A673 (cell line): ENCODE measurements around the gene CHST12. TPM values are rescaled to one million over a fixed set of nuclear protein-coding genes. Genes with fewer than 3 reads are reported as not detected.
"Not testable (repeated sequence)": the region's sequence is repeated elsewhere in the genome, so short reads cannot be mapped to it uniquely, and the experiment has no call there.

ENCODE experiments used
- BruUV-seq: library from RNA; stranded (reverse); fragments of 400-500 nt; replicated peaks from 2 replicates; lab custom pipeline; 2021; lab: Mats Ljungman, UMichigan
- CTCF ChIA-PET: fragments of 300-600 bp; sonication (Branson Sonifier 250); formaldehyde crosslinking; loops from one replicate; lab custom pipeline; 2022; ENCODE audit warnings: antibody characterized with exemption; lab: Charles Lee
- POLR2A ChIA-PET: fragments of 300-600 bp; sonication (Branson Sonifier 250); formaldehyde crosslinking; loops from one replicate; lab custom pipeline; 2022; ENCODE audit warnings: antibody characterized with exemption; ENCODE audit not compliant: low non-redundant PET; lab: Charles Lee
- DNase-seq: peaks from one replicate; pipeline ENCODE4 v3.0.0-alpha.2; 2015; ENCODE audit warnings: low spot score
- H3K27ac ChIP-seq: fragments of 200-600 bp; sonication (generic); 2 replicates; pipeline ENCODE4 v1.5.1; 2016; ENCODE audit warnings: mixed run types, low read depth, mild to moderate bottlenecking, mixed read lengths, antibody characterized with exemption, low read length; ENCODE audit not compliant: poor library complexity, severe bottlenecking
- H3K27me3 ChIP-seq: fragments of 200-600 bp; sonication (generic); replicated peaks from 2 replicates; pipeline ENCODE4 v1.6.1; 2017; ENCODE audit warnings: mixed run types, low read depth, mild to moderate bottlenecking, mixed read lengths, antibody characterized with exemption, low read length; ENCODE audit not compliant: insufficient read depth, poor library complexity
- H3K36me3 ChIP-seq: fragments of 200-600 bp; sonication (generic); 2 replicates; pipeline ENCODE4 v1.6.1; 2016; ENCODE audit warnings: mixed run types, mild to moderate bottlenecking, mixed read lengths, antibody characterized with exemption, low read length; ENCODE audit not compliant: insufficient read depth, poor library complexity, severe bottlenecking
- H3K4me1 ChIP-seq: fragments of 200-600 bp; sonication (generic); 2 replicates; pipeline ENCODE4 v1.6.1; 2017; ENCODE audit warnings: mixed run types, mild to moderate bottlenecking, mixed read lengths, antibody characterized with exemption, low read length; ENCODE audit not compliant: insufficient read depth, poor library complexity, severe bottlenecking
- H3K4me3 ChIP-seq: fragments of 200-600 bp; sonication (generic); 2 replicates; pipeline ENCODE4 v1.5.1; 2016; ENCODE audit warnings: low read depth, mixed run types, mild to moderate bottlenecking, mixed read lengths, low read length; ENCODE audit not compliant: poor library complexity, severe bottlenecking
- H3K9me3 ChIP-seq: fragments of 200-600 bp; sonication (generic); 2 replicates; pipeline ENCODE4 v1.6.1; 2016; ENCODE audit warnings: mixed run types, low read depth, mild to moderate bottlenecking, mixed read lengths, antibody characterized with exemption, low read length; ENCODE audit not compliant: poor library complexity, severe bottlenecking
- CTCF ChIP-seq: fragments of 300-800, 200-600 bp; sonication (generic); conservative IDR thresholded peaks from 2 replicates; pipeline ENCODE4 v1.5.1; 2017; ENCODE audit warnings: low read depth, mild to moderate bottlenecking, antibody characterized with exemption, low read length, moderate library complexity, mixed read lengths
- EZH2 ChIP-seq: fragments of 200-600 bp; sonication (generic); IDR thresholded peaks from 2 replicates; pipeline ENCODE4 v1.6.1; 2017; ENCODE audit warnings: borderline replicate concordance, low read depth, mild to moderate bottlenecking, mixed read lengths, antibody characterized with exemption, low read length; ENCODE audit not compliant: poor library complexity, severe bottlenecking
- intact Hi-C: fragments of 100-400 bp; cut with micrococcal nuclease; formaldehyde crosslinking; loops from one replicate; pipeline ENCODE4 v1.10.0; 2022; ENCODE audit not compliant: unreplicated experiment
- total RNA-seq: library from RNA; stranded (reverse); gene quantifications from 2 replicates; pipeline ENCODE4 v1.2.3, GENCODE V29; 2021

Gene CHST12
- total RNA-seq, 1 experiment from 2014 or later: 21.8 TPM

DNA sequence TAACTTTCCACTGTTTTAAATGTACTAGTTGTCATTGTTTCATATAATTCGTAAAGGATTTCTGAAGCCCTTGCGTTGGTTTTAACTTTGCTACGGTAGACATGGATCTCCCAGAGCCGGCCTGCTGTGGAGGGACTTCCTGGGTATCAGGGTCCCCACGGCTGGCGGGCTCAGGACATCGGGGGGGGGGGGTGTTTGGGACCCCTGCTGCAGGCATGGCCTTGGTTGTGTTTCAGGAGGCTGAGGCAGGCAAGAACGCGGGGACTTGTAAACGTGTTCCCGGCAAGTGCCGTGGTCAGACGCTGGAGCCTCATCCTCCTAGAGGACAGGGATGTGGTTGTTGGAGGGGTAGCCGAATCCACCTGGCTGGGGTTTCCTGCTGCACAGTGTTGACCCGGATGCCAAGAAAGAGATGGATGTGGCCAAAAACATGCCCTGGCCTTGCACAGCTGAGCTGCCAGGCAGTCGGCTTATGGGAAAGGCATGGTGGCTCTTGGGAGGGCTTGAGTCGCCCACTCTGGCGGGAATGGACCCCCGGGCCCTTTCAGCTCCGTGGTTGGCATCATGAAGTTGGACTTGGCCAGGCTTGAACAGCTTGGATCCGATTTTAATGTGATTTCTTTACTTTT is 21.4 kb upstream of the CHST12 start:
- ChIA-PET POLR2A (no interaction called here), CTCF (no interaction called here)
- BruUV-seq: no TSS peak

GRCh38 chr7:2383543-2384274 is 19.7 kb upstream of the CHST12 start:
- H3K9me3 ChIP-seq: no peaks in the 10 kb centered on the region
- intact Hi-C loops: no loop called here
- no peak overlapping the region for H3K4me3 ChIP-seq
- H3K4me1 ChIP-seq: no peaks in the 10 kb centered on the region
- ChIA-PET CTCF (interaction anchor here (0.6 kb wide), 1 partner anchor 13 kb away, joined by 4 read pairs; no protein-coding TSS in a partner anchor), POLR2A (no interaction called here)
- H3K27me3 ChIP-seq: no peaks in the 10 kb centered on the region
- BruUV-seq: no TSS peak
- TF ChIP-seq CTCF (no peak), EZH2 (no peak)
- no peak overlapping the region for H3K27ac ChIP-seq
- H3K36me3 ChIP-seq: peaks cover 36% of the 10 kb centered on the region
- no peak for DNase-seq

More for the DNA sequence above, 21.4 kb upstream of the CHST12 start:
- DNase-seq: no peak
- peaks cover 42% of the 10 kb centered on the region for H3K36me3 ChIP-seq
- no peaks in the 10 kb centered on the region for H3K4me1 ChIP-seq
- intact Hi-C loops: no loop called here
- TF ChIP-seq EZH2 (no peak), CTCF (no peak)
- no peaks in the 10 kb centered on the region for H3K27me3 ChIP-seq
- no peaks in the 10 kb centered on the region for H3K9me3 ChIP-seq
- H3K4me3 ChIP-seq: no peak overlapping the region
- H3K27ac ChIP-seq: no peak overlapping the region

GRCh38 chr7:2384354-2385243 is 18.8 kb upstream of the CHST12 start:
- POLR2A ChIA-PET: no interaction called here
- Histone ChIP-seq H3K9me3 (no peaks in the 10 kb centered on the region), H3K27me3 (no peaks in the 10 kb centered on the region), H3K4me1 (no peaks in the 10 kb centered on the region), H3K4me3 (no peak overlapping the region), H3K27ac (no peak overlapping the region), H3K36me3 (peaks cover 27% of the 10 kb centered on the region)
- no peak for TF ChIP-seq CTCF
- no peak for TF ChIP-seq EZH2
- no peak for DNase-seq
- CTCF ChIA-PET: interaction anchor here (0.6 kb wide), 1 partner anchor 12 kb away, joined by 4 read pairs; no protein-coding TSS in a partner anchor
- intact Hi-C loops: no loop called here
- BruUV-seq: no TSS peak

GRCh38 chr7:2386122-2386521 is 17.3 kb upstream of the CHST12 start:
- POLR2A ChIA-PET, H3K4me3 ChIP-seq, CTCF ChIA-PET, H3K27me3 ChIP-seq, DNase-seq, H3K9me3 ChIP-seq, intact Hi-C loops, H3K27ac ChIP-seq, H3K4me1 ChIP-seq, BruUV-seq: not testable (repeated sequence)
- H3K36me3 ChIP-seq: peaks cover 13% of the 10 kb centered on the region
